Measurements from ENCODE around the gene CYFIP2. TPM values are rescaled to one million over a fixed set of nuclear protein-coding genes. Genes with fewer than 3 reads are reported as not detected.

The CYFIP2 gene
- polyA plus RNA-seq, 1 donor from 2014 or later = 59.7 TPM

- Histone ChIP-seq H3K27me3 (ENCODE audit: insufficient read depth, low read depth, low read length) (no peaks in the 10 kb centered on the region), H3K9me2 (ENCODE audit: insufficient read depth, low read length) (no peaks in the 10 kb centered on the region), H3K4me3 (ENCODE audit: low read length) (no peak overlapping the region), H3K79me2 (replicated peaks; ENCODE audit: insufficient read depth, low read length) (no peaks in the 10 kb centered on the region), H3K27ac (ENCODE audit: low read length) (no peak overlapping the region), H4K20me1 (ENCODE audit: insufficient read depth) (no peaks in the 10 kb centered on the region), H3K4me2 (ENCODE audit: low read length) (no peak overlapping the region), H2AFZ (ENCODE audit: low read depth, low read length) (no peak overlapping the region), H3K36me3 (ENCODE audit: insufficient read depth, low read length) (no peaks in the 10 kb centered on the region), H3F3A (ENCODE audit: insufficient read depth, low read length, poor library complexity, severe bottlenecking) (no peaks in the 10 kb centered on the region), H3K9ac (ENCODE audit: low read length) (no peak overlapping the region), H3K9me3 (ENCODE audit: low read length) (no peaks in the 10 kb centered on the region)
- no peak for TF ChIP-seq MXI1 (conservative IDR thresholded peaks at IDR 0.05; ENCODE audit: poor library complexity, severe bottlenecking)
- no peak for TF ChIP-seq SMC3 (conservative IDR thresholded peaks at IDR 0.05; ENCODE audit: poor library complexity)
- TF ChIP-seq, protein P1, sequence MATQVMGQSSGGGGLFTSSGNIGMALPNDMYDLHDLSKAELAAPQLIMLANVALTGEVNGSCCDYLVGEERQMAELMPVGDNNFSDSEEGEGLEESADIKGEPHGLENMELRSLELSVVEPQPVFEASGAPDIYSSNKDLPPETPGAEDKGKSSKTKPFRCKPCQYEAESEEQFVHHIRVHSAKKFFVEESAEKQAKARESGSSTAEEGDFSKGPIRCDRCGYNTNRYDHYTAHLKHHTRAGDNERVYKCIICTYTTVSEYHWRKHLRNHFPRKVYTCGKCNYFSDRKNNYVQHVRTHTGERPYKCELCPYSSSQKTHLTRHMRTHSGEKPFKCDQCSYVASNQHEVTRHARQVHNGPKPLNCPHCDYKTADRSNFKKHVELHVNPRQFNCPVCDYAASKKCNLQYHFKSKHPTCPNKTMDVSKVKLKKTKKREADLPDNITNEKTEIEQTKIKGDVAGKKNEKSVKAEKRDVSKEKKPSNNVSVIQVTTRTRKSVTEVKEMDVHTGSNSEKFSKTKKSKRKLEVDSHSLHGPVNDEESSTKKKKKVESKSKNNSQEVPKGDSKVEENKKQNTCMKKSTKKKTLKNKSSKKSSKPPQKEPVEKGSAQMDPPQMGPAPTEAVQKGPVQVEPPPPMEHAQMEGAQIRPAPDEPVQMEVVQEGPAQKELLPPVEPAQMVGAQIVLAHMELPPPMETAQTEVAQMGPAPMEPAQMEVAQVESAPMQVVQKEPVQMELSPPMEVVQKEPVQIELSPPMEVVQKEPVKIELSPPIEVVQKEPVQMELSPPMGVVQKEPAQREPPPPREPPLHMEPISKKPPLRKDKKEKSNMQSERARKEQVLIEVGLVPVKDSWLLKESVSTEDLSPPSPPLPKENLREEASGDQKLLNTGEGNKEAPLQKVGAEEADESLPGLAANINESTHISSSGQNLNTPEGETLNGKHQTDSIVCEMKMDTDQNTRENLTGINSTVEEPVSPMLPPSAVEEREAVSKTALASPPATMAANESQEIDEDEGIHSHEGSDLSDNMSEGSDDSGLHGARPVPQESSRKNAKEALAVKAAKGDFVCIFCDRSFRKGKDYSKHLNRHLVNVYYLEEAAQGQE (IDR thresholded peaks at IDR 0.05; ENCODE audit: borderline replicate concordance) = no peak
- TF ChIP-seq, protein P2, sequence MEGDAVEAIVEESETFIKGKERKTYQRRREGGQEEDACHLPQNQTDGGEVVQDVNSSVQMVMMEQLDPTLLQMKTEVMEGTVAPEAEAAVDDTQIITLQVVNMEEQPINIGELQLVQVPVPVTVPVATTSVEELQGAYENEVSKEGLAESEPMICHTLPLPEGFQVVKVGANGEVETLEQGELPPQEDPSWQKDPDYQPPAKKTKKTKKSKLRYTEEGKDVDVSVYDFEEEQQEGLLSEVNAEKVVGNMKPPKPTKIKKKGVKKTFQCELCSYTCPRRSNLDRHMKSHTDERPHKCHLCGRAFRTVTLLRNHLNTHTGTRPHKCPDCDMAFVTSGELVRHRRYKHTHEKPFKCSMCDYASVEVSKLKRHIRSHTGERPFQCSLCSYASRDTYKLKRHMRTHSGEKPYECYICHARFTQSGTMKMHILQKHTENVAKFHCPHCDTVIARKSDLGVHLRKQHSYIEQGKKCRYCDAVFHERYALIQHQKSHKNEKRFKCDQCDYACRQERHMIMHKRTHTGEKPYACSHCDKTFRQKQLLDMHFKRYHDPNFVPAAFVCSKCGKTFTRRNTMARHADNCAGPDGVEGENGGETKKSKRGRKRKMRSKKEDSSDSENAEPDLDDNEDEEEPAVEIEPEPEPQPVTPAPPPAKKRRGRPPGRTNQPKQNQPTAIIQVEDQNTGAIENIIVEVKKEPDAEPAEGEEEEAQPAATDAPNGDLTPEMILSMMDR (IDR thresholded peaks at IDR 0.05; ENCODE audit: poor library complexity, severe bottlenecking) = no peak
- TF ChIP-seq POLR2AphosphoS5 (IDR thresholded peaks at IDR 0.05) = no peak
- no peak for TF ChIP-seq TAF1 (IDR thresholded peaks at IDR 0.05; ENCODE audit: low read depth)
- no peak for TF ChIP-seq EZH2 (IDR thresholded peaks at IDR 0.05; ENCODE audit: borderline replicate concordance, insufficient read depth, low read length, poor library complexity, severe bottlenecking)
- no peak for TF ChIP-seq EP300 (conservative IDR thresholded peaks at IDR 0.05; ENCODE audit: poor library complexity, severe bottlenecking)
- no peak for TF ChIP-seq RAD21 (conservative IDR thresholded peaks at IDR 0.05)
Observed at GRCh38 chr5:157232706-157233105, 33.2 kb upstream of the CYFIP2 start.

- Histone ChIP-seq H3K27ac (ENCODE audit: low read length) (no peak overlapping the region), H3K9me2 (ENCODE audit: insufficient read depth, low read length) (no peaks in the 10 kb centered on the region), H4K20me1 (ENCODE audit: insufficient read depth) (no peaks in the 10 kb centered on the region), H2AFZ (ENCODE audit: low read depth, low read length) (no peak overlapping the region), H3K27me3 (ENCODE audit: insufficient read depth, low read depth, low read length) (no peaks in the 10 kb centered on the region), H3K4me2 (ENCODE audit: low read length) (no peak overlapping the region), H3K9me3 (ENCODE audit: low read length) (no peaks in the 10 kb centered on the region), H3K9ac (ENCODE audit: low read length) (no peak overlapping the region), H3K79me2 (replicated peaks; ENCODE audit: insufficient read depth, low read length) (no peaks in the 10 kb centered on the region), H3F3A (ENCODE audit: insufficient read depth, low read length, poor library complexity, severe bottlenecking) (no peaks in the 10 kb centered on the region), H3K4me3 (ENCODE audit: low read length) (no peak overlapping the region), H3K36me3 (ENCODE audit: insufficient read depth, low read length) (no peaks in the 10 kb centered on the region)
- TF ChIP-seq EP300 (conservative IDR thresholded peaks at IDR 0.05; ENCODE audit: poor library complexity, severe bottlenecking) (no peak), POLR2AphosphoS5 (IDR thresholded peaks at IDR 0.05) (no peak), SMC3 (conservative IDR thresholded peaks at IDR 0.05; ENCODE audit: poor library complexity) (no peak), MXI1 (conservative IDR thresholded peaks at IDR 0.05; ENCODE audit: poor library complexity, severe bottlenecking) (no peak), TAF1 (IDR thresholded peaks at IDR 0.05; ENCODE audit: low read depth) (no peak), EZH2 (IDR thresholded peaks at IDR 0.05; ENCODE audit: borderline replicate concordance, insufficient read depth, low read length, poor library complexity, severe bottlenecking) (no peak), RAD21 (conservative IDR thresholded peaks at IDR 0.05) (no peak)
- TF ChIP-seq, protein P1 (IDR thresholded peaks at IDR 0.05; ENCODE audit: borderline replicate concordance) = no peak
- TF ChIP-seq, protein P2 (IDR thresholded peaks at IDR 0.05; ENCODE audit: poor library complexity, severe bottlenecking) = no peak
Observed at GRCh38 chr5:157233515-157233914, 32.4 kb upstream of the CYFIP2 start.
